Measurements from ENCODE around the gene SPATS2L. TPM values are rescaled to one million over a fixed set of nuclear protein-coding genes. Genes with fewer than 3 reads are reported as not detected.

SPATS2L gene
- total RNA-seq, 4 donors from 2014 or later, result 51.9 to 151 (median 78.9) TPM

DNA sequence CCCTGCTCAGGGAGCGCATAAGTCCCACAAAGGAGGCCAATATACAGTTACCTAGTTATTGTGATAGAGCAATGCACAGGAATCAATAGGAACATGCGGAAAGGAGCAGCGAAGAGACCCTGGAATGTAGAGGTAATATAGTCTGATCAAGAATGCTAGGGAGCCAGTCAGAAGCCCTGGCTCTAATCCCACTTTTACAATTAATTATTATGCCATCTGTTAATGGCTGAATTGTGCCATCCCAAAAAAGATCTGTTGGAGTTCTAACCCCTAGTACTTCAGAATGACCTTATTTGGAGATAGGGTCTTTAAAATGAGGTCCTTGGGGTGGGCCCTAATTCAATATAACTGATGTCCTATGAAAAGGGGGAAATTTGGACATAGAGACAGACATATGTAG lies 7.7 kb upstream of the SPATS2L start:
- H3K36me3 ChIP-seq, result no peaks in the 10 kb centered on the region
- H3K27me3 ChIP-seq, result no peaks in the 10 kb centered on the region
- no peaks in the 10 kb centered on the region for H3K9me3 ChIP-seq
- DNase-seq (ENCODE audit: extremely low spot score), result no peak
- H3K4me3 ChIP-seq, result no peak overlapping the region
- 94% methylated on average over 3 of the region's 3 CpGs for WGBS
- intact Hi-C loops (cut with DNase I), result no loop called here
- TF ChIP-seq EP300 (IDR thresholded peaks at IDR 0.05) (no peak), POLR2A (IDR thresholded peaks at IDR 0.05; ENCODE audit: low read depth) (no peak), POLR2AphosphoS5 (IDR thresholded peaks at IDR 0.05) (no peak)
- TF ChIP-seq, protein P1, sequence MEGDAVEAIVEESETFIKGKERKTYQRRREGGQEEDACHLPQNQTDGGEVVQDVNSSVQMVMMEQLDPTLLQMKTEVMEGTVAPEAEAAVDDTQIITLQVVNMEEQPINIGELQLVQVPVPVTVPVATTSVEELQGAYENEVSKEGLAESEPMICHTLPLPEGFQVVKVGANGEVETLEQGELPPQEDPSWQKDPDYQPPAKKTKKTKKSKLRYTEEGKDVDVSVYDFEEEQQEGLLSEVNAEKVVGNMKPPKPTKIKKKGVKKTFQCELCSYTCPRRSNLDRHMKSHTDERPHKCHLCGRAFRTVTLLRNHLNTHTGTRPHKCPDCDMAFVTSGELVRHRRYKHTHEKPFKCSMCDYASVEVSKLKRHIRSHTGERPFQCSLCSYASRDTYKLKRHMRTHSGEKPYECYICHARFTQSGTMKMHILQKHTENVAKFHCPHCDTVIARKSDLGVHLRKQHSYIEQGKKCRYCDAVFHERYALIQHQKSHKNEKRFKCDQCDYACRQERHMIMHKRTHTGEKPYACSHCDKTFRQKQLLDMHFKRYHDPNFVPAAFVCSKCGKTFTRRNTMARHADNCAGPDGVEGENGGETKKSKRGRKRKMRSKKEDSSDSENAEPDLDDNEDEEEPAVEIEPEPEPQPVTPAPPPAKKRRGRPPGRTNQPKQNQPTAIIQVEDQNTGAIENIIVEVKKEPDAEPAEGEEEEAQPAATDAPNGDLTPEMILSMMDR (IDR thresholded peaks at IDR 0.05), result no peak
- H3K4me1 ChIP-seq, result no peaks in the 10 kb centered on the region
- no peak overlapping the region for H3K27ac ChIP-seq (replicated peaks in 1 of 4)

DNA sequence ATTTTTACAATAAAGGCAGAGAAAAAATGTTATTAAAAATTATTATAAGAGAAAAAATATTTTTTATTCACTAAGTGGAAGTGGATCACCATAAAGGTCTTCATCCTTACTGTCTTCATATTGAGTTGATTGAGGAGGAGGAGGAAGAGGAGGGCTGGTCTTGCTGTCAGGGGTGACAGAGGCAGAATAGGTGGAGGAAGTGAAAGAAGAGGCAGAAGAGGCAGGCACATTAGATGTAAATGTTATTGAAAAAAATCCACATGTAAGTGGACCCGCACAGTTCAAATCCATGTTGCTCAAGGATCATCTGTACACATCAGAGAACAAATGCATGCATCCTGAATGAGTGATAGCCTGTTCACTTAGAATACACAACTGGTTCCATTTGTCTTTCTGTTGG lies 6.4 kb upstream of the SPATS2L start:
- TF ChIP-seq, protein P1 (IDR thresholded peaks at IDR 0.05), result no peak
- no peak for TF ChIP-seq EP300 (IDR thresholded peaks at IDR 0.05)
- TF ChIP-seq POLR2A (IDR thresholded peaks at IDR 0.05; ENCODE audit: low read depth), result no peak
- TF ChIP-seq POLR2AphosphoS5 (IDR thresholded peaks at IDR 0.05), result no peak
- intact Hi-C loops (cut with DNase I), result loop anchor here (5.0 kb wide), 1 partner anchor 177 kb away; no protein-coding TSS in a partner anchor
- Histone ChIP-seq H3K27ac (replicated peaks in 1 of 4) (no peak overlapping the region), H3K4me1 (peaks cover 0 to 3% (median 1%) of the 10 kb centered on the region in 4 donors), H3K4me3 (no peak overlapping the region), H3K27me3 (no peaks in the 10 kb centered on the region), H3K36me3 (no peaks in the 10 kb centered on the region), H3K9me3 (no peaks in the 10 kb centered on the region)
- DNase-seq (ENCODE audit: extremely low spot score), result no peak
- 89% methylated on average over 1 of the region's 1 CpG for WGBS

DNA sequence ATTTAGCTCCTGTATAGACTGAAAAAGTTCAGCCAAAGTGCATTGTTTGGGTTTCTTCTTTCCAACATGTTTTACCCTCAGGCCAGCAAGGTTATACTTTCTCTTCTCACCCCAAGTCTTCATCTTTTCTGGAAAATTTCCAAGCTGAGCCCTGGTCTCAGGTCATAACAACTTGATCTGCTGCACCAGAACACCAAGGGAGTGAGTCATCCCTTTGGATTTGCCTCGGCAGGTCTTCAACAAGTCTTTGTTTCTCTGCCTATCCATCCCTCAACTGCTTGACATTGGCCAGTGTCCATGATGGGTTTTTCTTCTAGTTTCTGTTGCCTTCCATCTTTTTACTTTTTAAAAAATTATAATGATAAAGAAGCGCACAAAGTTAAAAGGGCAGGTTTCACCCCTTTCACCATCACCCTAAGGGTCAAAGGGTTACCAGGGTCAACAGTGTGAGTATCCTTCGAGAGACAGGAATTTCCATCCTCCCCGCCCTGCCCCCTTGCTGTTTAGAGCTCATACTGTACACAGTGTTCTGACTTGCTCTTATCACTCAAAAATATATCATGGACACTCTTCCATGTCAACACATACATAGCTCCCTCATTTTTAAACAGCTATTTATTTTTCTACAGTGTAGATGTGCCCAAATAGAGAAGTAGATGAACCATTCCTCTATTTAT lies 5.7 kb upstream of the SPATS2L start:
- 79% methylated on average over 4 of the region's 4 CpGs for WGBS
- no peak overlapping the region for H3K27ac ChIP-seq (replicated peaks in 1 of 4)
- H3K9me3 ChIP-seq, result no peaks in the 10 kb centered on the region
- DNase-seq (ENCODE audit: extremely low spot score), result no peak
- no peaks in the 10 kb centered on the region for H3K36me3 ChIP-seq
- H3K27me3 ChIP-seq, result no peaks in the 10 kb centered on the region
- H3K4me1 ChIP-seq, result peaks cover 6 to 10% (median 7%) of the 10 kb centered on the region in 4 donors
- TF ChIP-seq POLR2AphosphoS5 (IDR thresholded peaks at IDR 0.05) (no peak), POLR2A (IDR thresholded peaks at IDR 0.05; ENCODE audit: low read depth) (no peak), EP300 (IDR thresholded peaks at IDR 0.05) (no peak)
- TF ChIP-seq, protein P1 (IDR thresholded peaks at IDR 0.05), result no peak
- H3K4me3 ChIP-seq, result no peak overlapping the region
- intact Hi-C loops (cut with DNase I), result loop anchor here (5.0 kb wide), 1 partner anchor 177 kb away; no protein-coding TSS in a partner anchor

DNA sequence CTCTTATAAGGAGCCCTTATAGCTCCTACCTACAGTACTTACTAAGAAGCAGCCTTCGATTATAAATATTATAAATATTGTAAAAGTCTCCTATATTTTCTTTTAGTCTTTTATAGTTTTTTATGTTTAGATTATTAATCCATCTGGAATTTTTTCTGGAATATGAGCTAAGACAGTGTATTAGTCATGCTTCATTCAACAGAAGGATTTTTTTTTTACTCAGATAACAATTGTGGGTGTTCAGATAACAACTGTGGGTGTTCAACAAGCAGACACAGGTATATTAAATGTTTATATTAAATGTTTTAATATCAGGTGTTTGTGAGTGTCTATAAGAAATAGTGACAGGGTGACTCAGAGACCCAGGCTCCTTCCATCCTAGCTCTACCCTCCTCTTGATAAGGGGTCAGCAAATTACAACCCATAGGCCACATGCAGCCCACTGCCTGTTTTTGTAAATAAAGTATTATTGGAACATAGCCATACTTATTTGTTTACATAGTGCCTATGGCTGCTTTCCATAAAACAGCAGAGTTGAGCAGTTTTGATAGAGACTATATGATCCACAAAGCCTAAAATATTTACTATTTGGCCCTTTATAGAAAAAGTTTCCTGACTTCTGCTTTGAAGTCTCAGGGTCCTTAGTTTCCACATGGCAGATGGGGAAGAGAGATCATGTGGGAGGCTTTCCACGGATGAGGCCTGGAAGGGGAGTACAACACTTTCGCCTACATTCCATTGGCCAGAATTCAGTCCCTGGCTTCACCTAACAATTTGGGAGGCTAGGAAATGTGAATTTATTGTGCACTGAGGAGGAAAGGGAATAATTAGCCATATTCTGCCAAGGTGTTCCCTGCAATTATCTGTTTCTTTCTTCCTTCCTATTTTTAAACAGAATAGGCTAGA lies 4.3 kb upstream of the SPATS2L start:
- Histone ChIP-seq H3K4me3 (no peak overlapping the region), H3K9me3 (no peaks in the 10 kb centered on the region), H3K27ac (replicated peaks in 1 of 4) (no peak overlapping the region), H3K36me3 (no peaks in the 10 kb centered on the region), H3K4me1 (peaks cover 6 to 11% (median 9%) of the 10 kb centered on the region in 4 donors), H3K27me3 (no peaks in the 10 kb centered on the region)
- no peak for TF ChIP-seq EP300 (IDR thresholded peaks at IDR 0.05)
- TF ChIP-seq POLR2AphosphoS5 (IDR thresholded peaks at IDR 0.05), result no peak
- TF ChIP-seq, protein P1 (IDR thresholded peaks at IDR 0.05), result no peak
- TF ChIP-seq POLR2A (IDR thresholded peaks at IDR 0.05; ENCODE audit: low read depth), result no peak
- DNase-seq (ENCODE audit: extremely low spot score), result no peak
- WGBS, result 85% methylated on average over 3 of the region's 3 CpGs
- intact Hi-C loops (cut with DNase I), result loop anchor here (5.0 kb wide), 1 partner anchor 175 kb away; no protein-coding TSS in a partner anchor

Measured in esophagus muscularis mucosa (tissue), 4 donors.